ENCODE data around the gene PSMB10. TPM values are rescaled to one million over a fixed set of nuclear protein-coding genes. Genes with fewer than 3 reads are reported as not detected.
"Not testable (repeated sequence)": the region's sequence is repeated elsewhere in the genome, so short reads cannot be mapped to it uniquely, and the experiment has no call there.

Gene PSMB10
- total RNA-seq, 1 donor from 2014 or later, result 55.8 TPM

GRCh38 chr16:67915831-67916723 is 20.6 kb downstream of the PSMB10 start:
- Histone ChIP-seq H3K4me3 (no peak overlapping the region), H3K9me3 (replicated peaks) (no peaks in the 10 kb centered on the region), H3K27ac (replicated peaks) (peak overlapping the region; percentile 76), H3K27me3 (ENCODE audit: low read depth) (no peaks in the 10 kb centered on the region), H3K36me3 (peaks cover 12% of the 10 kb centered on the region), H3K4me1 (peaks cover 74% of the 10 kb centered on the region)
- no peak for TF ChIP-seq CTCF (IDR thresholded peaks at IDR 0.05; ENCODE audit: borderline replicate concordance)
- DNase-seq, result no peak
- intact Hi-C loops (cut with micrococcal nuclease), result no loop called here

GRCh38 chr16:67915496-67915769 is 21.2 kb downstream of the PSMB10 start:
- H3K9me3 ChIP-seq (replicated peaks); intact Hi-C loops (cut with micrococcal nuclease); H3K27ac ChIP-seq (replicated peaks); DNase-seq; H3K27me3 ChIP-seq (ENCODE audit: low read depth); H3K4me3 ChIP-seq: not testable (repeated sequence)
- Histone ChIP-seq H3K36me3 (peaks cover 19% of the 10 kb centered on the region), H3K4me1 (peaks cover 70% of the 10 kb centered on the region)

- H3K27me3 ChIP-seq (ENCODE audit: low read depth), result no peaks in the 10 kb centered on the region
- no peak for TF ChIP-seq CTCF (IDR thresholded peaks at IDR 0.05; ENCODE audit: borderline replicate concordance)
- peaks cover 24% of the 10 kb centered on the region for H3K36me3 ChIP-seq
- no peak overlapping the region for H3K27ac ChIP-seq (replicated peaks)
- no peaks in the 10 kb centered on the region for H3K9me3 ChIP-seq (replicated peaks)
- no peak overlapping the region for H3K4me3 ChIP-seq
- peaks cover 65% of the 10 kb centered on the region for H3K4me1 ChIP-seq
- intact Hi-C loops (cut with micrococcal nuclease), result no loop called here
- DNase-seq, result no peak
Observed at GRCh38 chr16:67914758-67915495, 21.7 kb downstream of the PSMB10 start.

GRCh38 chr16:67910158-67910557 is 26.5 kb downstream of the PSMB10 start:
- H3K27ac ChIP-seq (replicated peaks), result no peak overlapping the region
- H3K4me3 ChIP-seq, result no peak overlapping the region
- H3K27me3 ChIP-seq (ENCODE audit: low read depth), result no peaks in the 10 kb centered on the region
- H3K9me3 ChIP-seq (replicated peaks), result no peaks in the 10 kb centered on the region
- intact Hi-C loops (cut with micrococcal nuclease), result no loop called here
- H3K4me1 ChIP-seq, result peaks cover 17% of the 10 kb centered on the region
- H3K36me3 ChIP-seq, result peaks cover 31% of the 10 kb centered on the region
- TF ChIP-seq CTCF (IDR thresholded peaks at IDR 0.05; ENCODE audit: borderline replicate concordance), result no peak
- DNase-seq, result no peak

GRCh38 chr16:67909056-67909742 is 27.5 kb downstream of the PSMB10 start:
- Histone ChIP-seq H3K4me3 (no peak overlapping the region), H3K4me1 (peaks cover 11% of the 10 kb centered on the region), H3K9me3 (replicated peaks) (no peaks in the 10 kb centered on the region), H3K27me3 (ENCODE audit: low read depth) (no peaks in the 10 kb centered on the region), H3K27ac (replicated peaks) (no peak overlapping the region), H3K36me3 (peaks cover 31% of the 10 kb centered on the region)
- TF ChIP-seq CTCF (IDR thresholded peaks at IDR 0.05; ENCODE audit: borderline replicate concordance), result no peak
- intact Hi-C loops (cut with micrococcal nuclease), result no loop called here
- DNase-seq, result no peak

Data from left ventricle myocardium inferior (tissue), 1 donor.